Testis (tissue), 3 donors: ENCODE results near the gene EDIL3. TPM values are rescaled to one million over a fixed set of nuclear protein-coding genes. Genes with fewer than 3 reads are reported as not detected.
"Not testable (repeated sequence)": the region's sequence is repeated elsewhere in the genome, so short reads cannot be mapped to it uniquely, and the experiment has no call there.

Experiments used
- DNase-seq: peaks from one replicate; pipeline ENCODE4 v3.0.0-alpha.2; 2019
- H3K27ac ChIP-seq, 2 donors: fragments of 200-600 bp; sonication (generic); one replicate each; pipeline ENCODE4 v1.5.1; 2019
- H3K27me3 ChIP-seq: fragments of 200-600 bp; sonication (generic); one replicate; pipeline ENCODE4 v1.5.1; 2019
- H3K36me3 ChIP-seq: fragments of 200-600 bp; sonication (generic); one replicate; pipeline ENCODE4 v1.5.1; 2017; ENCODE audit warnings: low read depth; ENCODE audit errors: missing control alignments
- H3K4me1 ChIP-seq: fragments of 200-600 bp; sonication (generic); one replicate; pipeline ENCODE4 v1.5.1; 2019
- H3K4me3 ChIP-seq, 2 donors: fragments of 200-600 bp; sonication (generic); one replicate each; pipeline ENCODE4 v1.5.1; 2017 to 2019
- H3K9me3 ChIP-seq: fragments of 200-600 bp; sonication (generic); one replicate; pipeline ENCODE4 v1.5.1; 2017
- CTCF ChIP-seq, 3 experiments: fragments of 450-650 bp in 2 of 3; fragments of 200-600 bp in 1 of 3; sonication (generic) in 1 of 3; IDR thresholded peaks; one replicate each; pipeline ENCODE4 v1.5.1; 2016 to 2019; ENCODE audit warnings: antibody characterized with exemption in 3 of 3, mild to moderate bottlenecking in 2 of 3, moderate library complexity in 1 of 3
- POLR2A ChIP-seq: fragments of 450-650 bp; IDR thresholded peaks from one replicate; pipeline ENCODE4 v1.6.1; 2017; ENCODE audit warnings: antibody characterized with exemption, mild to moderate bottlenecking, moderate library complexity
- WGBS, 2 donors: methylation state at CpG; one replicate each; pipeline ENCODE4 v1.1.5; 2018; 5-methylcytosine and 5-hydroxymethylcytosine counted together
- intact Hi-C: fragments of 100-400 bp; cut with DNase I; formaldehyde crosslinking; loops from one replicate; pipeline ENCODE4 v1.15.1; 2023; ENCODE audit warnings: low total_unique reads
- polyA plus RNA-seq: library from polyadenylated mRNA; stranded (reverse); fragments of 350-450 nt; fragmentation: Illumina TruSeq; extraction: RNeasy Lipid Tissue Mini Kit (QIAGEN cat#74804); gene quantifications from one replicate; pipeline ENCODE4 v1.2.3, GENCODE V29; 2014; ENCODE audit warnings: low read depth, low replicate concordance; ENCODE audit not compliant: insufficient read depth
- total RNA-seq, 2 donors: library from RNA; depleted of rRNA; stranded (reverse); fragments of >200 nt; gene quantifications; one replicate each; pipeline ENCODE4 v1.2.3, GENCODE V29; 2016

Gene EDIL3
- total and polyA plus RNA-seq, 3 donors from 2014 or later = 3.4 to 8.6 (median 3.5) TPM

GRCh38 chr5:84327591-84327990 lies 57.1 kb downstream of the EDIL3 start:
- whole genome bisulfite sequencing, 2 donors = 74 to 96% methylated on average over 3 of the region's 3 CpGs
- intact Hi-C loops = no loop called here
- TF ChIP-seq CTCF (IDR thresholded peaks at IDR 0.05) (no peak), POLR2A (no peak)

GRCh38 chr5:84322646-84323045 lies 62.0 kb downstream of the EDIL3 start:
- Histone ChIP-seq H3K9me3 (no peaks in the 10 kb centered on the region), H3K27ac (no peak overlapping the region), H3K4me1 (no peaks in the 10 kb centered on the region), H3K4me3 (no peak overlapping the region), H3K27me3 (no peaks in the 10 kb centered on the region), H3K36me3 (no peaks in the 10 kb centered on the region)
- TF ChIP-seq POLR2A (no peak), CTCF (IDR thresholded peaks at IDR 0.05) (no peak)
- 92 to 94% methylated on average over 3 of the region's 3 CpGs for WGBS, 2 donors
- intact Hi-C loops = no loop called here
- no peak for DNase-seq

More at GRCh38 chr5:84327591-84327990, 57.1 kb downstream of the EDIL3 start:
- Histone ChIP-seq H3K9me3 (no peaks in the 10 kb centered on the region), H3K27me3 (no peaks in the 10 kb centered on the region), H3K4me1 (no peaks in the 10 kb centered on the region), H3K4me3 (no peak overlapping the region), H3K27ac (no peak overlapping the region), H3K36me3 (no peaks in the 10 kb centered on the region)
- no peak for DNase-seq

GRCh38 chr5:84317826-84318225 lies 66.9 kb downstream of the EDIL3 start:
- DNase-seq, H3K4me1 ChIP-seq, H3K27me3 ChIP-seq, H3K36me3 ChIP-seq, intact Hi-C loops, H3K9me3 ChIP-seq, H3K27ac ChIP-seq, H3K4me3 ChIP-seq: not testable (repeated sequence)
- 95 to 97% methylated on average over 1 of the region's 1 CpG for WGBS, 2 donors

- H3K27me3 ChIP-seq, H3K36me3 ChIP-seq, H3K27ac ChIP-seq, H3K9me3 ChIP-seq, H3K4me3 ChIP-seq, H3K4me1 ChIP-seq, DNase-seq, intact Hi-C loops: not testable (repeated sequence)
- 41 to 79% methylated on average over 7 to 10 of the region's 30 CpGs for WGBS, 2 donors
Measured at GRCh38 chr5:84312280-84312679, 72.4 kb downstream of the EDIL3 start.

- H3K27me3 ChIP-seq, H3K4me1 ChIP-seq, H3K9me3 ChIP-seq, H3K36me3 ChIP-seq, DNase-seq, H3K27ac ChIP-seq, H3K4me3 ChIP-seq, intact Hi-C loops: not testable (repeated sequence)
Measured at GRCh38 chr5:84309850-84310249, 74.8 kb downstream of the EDIL3 start.

- TF ChIP-seq POLR2A (no peak), CTCF (IDR thresholded peaks at IDR 0.05) (no peak)
- no peak for DNase-seq
- H3K27me3 ChIP-seq = no peaks in the 10 kb centered on the region
- H3K36me3 ChIP-seq = no peaks in the 10 kb centered on the region
- WGBS, 2 donors = 94 to 100% methylated on average over 1 of the region's 1 CpG
- intact Hi-C loops = no loop called here
- no peaks in the 10 kb centered on the region for H3K4me1 ChIP-seq
- H3K9me3 ChIP-seq = no peaks in the 10 kb centered on the region
- no peak overlapping the region for H3K4me3 ChIP-seq
- H3K27ac ChIP-seq = no peak overlapping the region
Measured at GRCh38 chr5:84306601-84307000, 78.1 kb downstream of the EDIL3 start.
